Upper lobe of right lung (tissue), 1 donor: Measurements from ENCODE around the gene ECEL1. TPM values are rescaled to one million over a fixed set of nuclear protein-coding genes. Genes with fewer than 3 reads are reported as not detected.

ENCODE experiments used
- ATAC-seq: fragments of 200-7000 bp; cut with Tn5 transposase; one replicate; pipeline ENCODE4 v1.9.1; 2020; ENCODE audit warnings: mild to moderate bottlenecking, moderate library complexity
- DNase-seq: peaks from one replicate; pipeline ENCODE4 v3.0.0-alpha.2; 2020
- H3K27ac ChIP-seq: fragments of 200-600 bp; one replicate; pipeline ENCODE4 v1.8.0; 2022
- H3K27me3 ChIP-seq: fragments of 200-600 bp; one replicate; pipeline ENCODE4 v1.8.0; 2022; ENCODE audit warnings: mild to moderate bottlenecking
- H3K36me3 ChIP-seq: fragments of 200-600 bp; one replicate; pipeline ENCODE4 v1.8.0; 2022
- H3K4me1 ChIP-seq: fragments of 200-600 bp; one replicate; pipeline ENCODE4 v1.8.0; 2022
- H3K4me3 ChIP-seq: fragments of 200-600 bp; one replicate; pipeline ENCODE4 v1.8.0; 2022; ENCODE audit warnings: mild to moderate bottlenecking
- H3K9me3 ChIP-seq: fragments of 200-600 bp; one replicate; pipeline ENCODE4 v1.8.0; 2022
- intact Hi-C: fragments of 100-400 bp; cut with DNase I; formaldehyde crosslinking; loops from one replicate; pipeline ENCODE4 v1.11.0; 2022
- total RNA-seq: library from RNA; stranded (reverse); fragmentation: NEBNext Ultra II Directional; extraction: Animal tissue kit (Norgen Biotek cat#: 25700); gene quantifications from one replicate; pipeline ENCODE4 v1.2.1, GENCODE V29; 2021
- TF ChIP-seq, protein P1 (sequence below): fragments of 200-600 bp; IDR thresholded peaks from one replicate; pipeline ENCODE4 v1.8.0; 2022; ENCODE audit warnings: antibody characterized with exemption
- donor health status: DM: no; HTN: yes; CAD: no; lungs with severe emphysema.

The ECEL1 gene
- total RNA-seq, 1 donor from 2014 or later, result not detected

DNA sequence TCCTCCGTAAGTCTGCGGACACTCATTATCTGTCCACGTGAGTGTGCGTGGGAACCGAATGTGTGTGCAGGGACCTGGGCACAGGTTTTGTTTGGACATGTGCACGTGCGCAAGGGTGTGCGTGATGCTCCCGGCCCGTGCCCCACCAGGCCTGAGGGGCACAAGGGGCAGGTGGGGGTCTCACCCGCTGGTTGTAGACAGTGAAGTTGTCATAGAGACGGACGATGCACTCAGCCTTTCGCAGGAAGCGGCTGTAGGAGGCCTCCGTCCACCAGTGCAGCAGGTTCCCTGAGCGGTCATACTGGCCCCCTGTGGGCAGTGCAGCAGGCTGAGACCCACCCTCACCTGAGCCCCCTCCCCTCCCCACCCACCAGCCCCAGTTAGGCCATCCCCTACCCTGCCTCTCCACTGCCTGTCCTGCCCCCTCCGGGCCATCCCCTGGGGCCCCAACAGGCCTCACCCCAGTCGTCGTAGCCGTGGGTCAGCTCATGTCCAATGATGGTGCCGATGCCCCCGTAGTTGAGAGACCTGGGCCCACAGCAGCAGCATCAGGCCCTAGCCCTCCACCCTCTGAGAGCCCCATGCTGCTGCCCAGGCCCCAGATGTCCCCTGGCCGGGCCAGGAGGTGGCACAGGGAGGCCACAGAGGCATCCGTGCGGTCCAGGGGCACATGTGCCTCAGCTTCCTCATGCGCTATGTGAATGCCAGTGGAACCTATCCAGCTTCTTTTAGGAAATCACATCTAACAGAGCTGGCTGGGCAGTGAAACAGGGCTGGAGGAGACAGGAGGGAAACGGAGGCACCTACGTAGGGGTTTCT is 6.1 kb downstream of the ECEL1 start:
- Histone ChIP-seq H3K27me3 (peaks cover 29% of the 10 kb centered on the region), H3K36me3 (no peaks in the 10 kb centered on the region), H3K4me3 (no peak overlapping the region), H3K4me1 (no peaks in the 10 kb centered on the region), H3K27ac (no peak overlapping the region), H3K9me3 (no peaks in the 10 kb centered on the region)
- TF ChIP-seq, protein P1, sequence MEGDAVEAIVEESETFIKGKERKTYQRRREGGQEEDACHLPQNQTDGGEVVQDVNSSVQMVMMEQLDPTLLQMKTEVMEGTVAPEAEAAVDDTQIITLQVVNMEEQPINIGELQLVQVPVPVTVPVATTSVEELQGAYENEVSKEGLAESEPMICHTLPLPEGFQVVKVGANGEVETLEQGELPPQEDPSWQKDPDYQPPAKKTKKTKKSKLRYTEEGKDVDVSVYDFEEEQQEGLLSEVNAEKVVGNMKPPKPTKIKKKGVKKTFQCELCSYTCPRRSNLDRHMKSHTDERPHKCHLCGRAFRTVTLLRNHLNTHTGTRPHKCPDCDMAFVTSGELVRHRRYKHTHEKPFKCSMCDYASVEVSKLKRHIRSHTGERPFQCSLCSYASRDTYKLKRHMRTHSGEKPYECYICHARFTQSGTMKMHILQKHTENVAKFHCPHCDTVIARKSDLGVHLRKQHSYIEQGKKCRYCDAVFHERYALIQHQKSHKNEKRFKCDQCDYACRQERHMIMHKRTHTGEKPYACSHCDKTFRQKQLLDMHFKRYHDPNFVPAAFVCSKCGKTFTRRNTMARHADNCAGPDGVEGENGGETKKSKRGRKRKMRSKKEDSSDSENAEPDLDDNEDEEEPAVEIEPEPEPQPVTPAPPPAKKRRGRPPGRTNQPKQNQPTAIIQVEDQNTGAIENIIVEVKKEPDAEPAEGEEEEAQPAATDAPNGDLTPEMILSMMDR, result no peak
- DNase-seq (peak; percentile 44), ATAC-seq (no peak)
- intact Hi-C loops, result no loop called here

DNA sequence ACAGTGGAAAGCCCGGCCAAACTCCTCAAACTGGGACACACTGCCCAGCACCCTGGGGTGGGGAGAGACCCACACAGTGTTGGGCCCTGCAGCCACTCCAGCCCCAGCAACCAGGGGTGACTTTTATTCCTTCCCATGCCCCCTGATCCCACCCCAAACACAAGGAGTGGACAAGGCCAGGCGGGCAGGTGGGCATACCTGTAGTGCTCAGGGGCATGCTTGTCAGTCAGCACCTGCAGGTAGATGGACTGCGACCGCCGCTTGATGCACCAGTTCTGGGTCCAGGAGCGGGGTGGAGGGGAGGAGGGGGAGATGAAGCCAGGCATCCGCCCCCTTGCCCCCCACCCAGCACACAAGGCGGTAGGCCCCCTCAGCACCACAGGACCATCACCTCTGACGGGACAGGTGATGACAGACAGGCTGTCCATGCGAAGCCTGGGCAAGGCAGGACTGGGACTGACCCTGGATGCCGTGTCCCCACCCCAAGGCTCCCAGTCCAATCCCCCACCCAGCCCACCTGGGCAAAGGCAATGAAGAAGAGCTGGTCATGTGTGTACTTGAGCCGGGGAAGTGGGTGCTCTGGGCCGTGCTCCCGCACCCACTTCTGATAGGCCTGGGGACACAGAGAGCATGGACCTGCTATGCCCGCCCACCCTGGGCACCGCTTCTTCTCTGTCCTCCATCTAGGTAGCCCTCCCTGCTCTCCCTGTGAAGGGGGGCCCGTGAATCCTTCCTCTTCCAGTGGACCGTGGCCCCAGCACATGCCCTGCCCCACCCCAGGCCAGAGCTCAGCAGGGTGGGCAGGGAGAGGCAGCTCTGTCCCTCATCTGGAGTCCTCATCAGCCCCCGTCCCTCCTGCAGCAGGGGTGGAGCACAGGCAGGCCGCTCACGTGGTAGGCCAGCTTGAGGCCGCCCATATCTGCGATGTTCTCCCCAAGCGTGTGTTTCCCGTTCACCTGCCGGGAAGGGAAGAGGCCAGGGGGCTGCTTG is 7.1 kb downstream of the ECEL1 start:
- Histone ChIP-seq H3K4me3 (no peak overlapping the region), H3K27ac (no peak overlapping the region), H3K27me3 (peaks cover 19% of the 10 kb centered on the region), H3K9me3 (no peaks in the 10 kb centered on the region), H3K4me1 (no peaks in the 10 kb centered on the region), H3K36me3 (no peaks in the 10 kb centered on the region)
- TF ChIP-seq, protein P1, result no peak
- DNase-seq, result peak; percentile 56
- ATAC-seq, result no peak
- intact Hi-C loops, result no loop called here

DNA sequence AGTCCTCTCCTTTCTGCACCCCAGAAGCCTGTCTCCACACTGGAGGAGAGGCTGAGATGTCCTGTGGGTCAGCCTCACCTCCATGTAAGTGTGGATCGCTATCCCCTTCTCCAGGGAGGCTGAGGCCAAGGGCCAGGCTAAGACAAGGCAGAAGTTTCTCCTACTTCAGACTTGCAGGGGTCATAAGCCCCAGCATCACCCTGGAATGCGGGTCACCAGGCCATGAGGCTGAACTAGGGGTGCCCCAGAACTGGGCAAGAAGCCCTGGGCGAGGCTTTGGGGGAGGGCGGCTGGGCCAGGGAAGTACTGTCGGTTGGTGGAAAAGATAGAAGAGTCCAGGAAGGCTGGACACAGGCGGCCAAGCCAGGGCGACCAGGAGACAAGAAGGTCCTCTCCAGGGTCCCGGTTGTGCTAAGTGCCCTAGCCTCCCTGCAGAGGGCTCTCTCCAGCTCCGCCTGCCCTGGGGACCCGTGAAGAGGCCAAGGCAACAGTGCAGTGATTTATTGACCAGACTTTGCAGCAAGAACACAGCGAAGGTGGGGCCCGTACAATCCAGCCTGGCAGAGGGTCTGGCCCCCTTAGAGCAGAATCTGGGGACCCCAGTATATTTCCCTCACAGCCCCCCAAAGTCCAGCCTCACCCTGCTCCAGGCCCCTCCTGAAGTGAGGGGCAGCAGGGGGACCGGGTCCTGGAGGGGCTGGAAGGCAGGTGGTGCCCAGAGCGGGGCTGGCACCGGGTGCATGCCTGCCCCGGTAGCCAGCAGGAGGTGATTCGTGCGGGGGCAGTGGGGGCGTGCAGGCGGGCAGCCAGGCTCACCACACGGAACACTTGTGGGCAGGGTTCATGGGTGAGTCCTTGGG is 8.1 kb downstream of the ECEL1 start:
- intact Hi-C loops, result no loop called here
- TF ChIP-seq, protein P1, result no peak
- Histone ChIP-seq H3K36me3 (no peaks in the 10 kb centered on the region), H3K9me3 (no peaks in the 10 kb centered on the region), H3K27ac (no peak overlapping the region), H3K4me3 (no peak overlapping the region), H3K4me1 (no peaks in the 10 kb centered on the region), H3K27me3 (peaks cover 11% of the 10 kb centered on the region)
- ATAC-seq (no peak), DNase-seq (peak; percentile 61)

DNA sequence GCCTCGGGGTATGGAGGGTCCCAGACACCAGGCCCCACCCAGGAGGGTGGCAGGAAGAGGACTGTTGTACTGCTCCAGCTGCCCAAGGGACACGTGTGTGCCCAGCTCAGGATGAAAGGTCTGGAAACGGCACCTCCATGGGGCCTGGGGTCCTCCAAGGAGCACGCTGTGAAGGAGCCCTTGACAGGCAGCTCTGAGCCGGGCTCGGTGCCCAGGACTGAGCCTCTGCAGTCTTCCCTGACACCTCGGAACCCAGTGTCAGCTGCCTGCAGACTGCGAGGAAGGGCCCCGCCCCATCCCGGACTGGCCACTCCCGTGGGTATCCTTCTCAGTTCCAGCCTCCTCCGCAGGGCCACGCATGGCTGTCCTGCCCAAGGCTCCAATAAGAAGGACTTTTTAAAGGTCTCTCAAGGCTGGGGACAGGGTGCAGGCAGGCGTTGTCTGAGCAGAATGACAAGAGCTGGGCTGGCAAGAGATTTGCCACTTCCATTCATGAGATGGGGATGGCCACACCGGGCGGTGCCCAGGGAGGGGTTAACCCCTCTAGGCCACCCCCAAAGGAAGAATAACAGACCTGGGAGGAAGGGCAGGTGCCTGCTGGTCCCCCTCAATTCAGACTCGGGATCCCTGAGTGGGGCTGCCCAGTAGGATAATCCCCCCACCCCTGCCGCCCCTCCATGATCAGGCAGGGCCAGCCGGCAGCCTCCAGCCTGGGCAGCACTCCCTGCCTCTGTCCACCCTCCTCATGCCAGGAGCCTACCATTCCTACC is 8.9 kb downstream of the ECEL1 start:
- no peak overlapping the region for H3K4me3 ChIP-seq
- no peaks in the 10 kb centered on the region for H3K4me1 ChIP-seq
- no peak overlapping the region for H3K27ac ChIP-seq
- intact Hi-C loops, result no loop called here
- no peaks in the 10 kb centered on the region for H3K9me3 ChIP-seq
- H3K27me3 ChIP-seq, result peaks cover 3% of the 10 kb centered on the region
- peak; percentile 56 for DNase-seq
- TF ChIP-seq, protein P1, result no peak
- no peak for ATAC-seq
- H3K36me3 ChIP-seq, result no peaks in the 10 kb centered on the region
